Lower leg skin (tissue), 4 donors: ENCODE measurements around the gene MFSD2B. TPM values are rescaled to one million over a fixed set of nuclear protein-coding genes. Genes with fewer than 3 reads are reported as not detected.
"Not testable (repeated sequence)": the region's sequence is repeated elsewhere in the genome, so short reads cannot be mapped to it uniquely, and the experiment has no call there.

Experiments used
- DNase-seq, 2 donors: peaks; one replicate each; pipeline ENCODE4 v3.0.0-alpha.2; 2019; ENCODE audit warnings: low spot score in 2 of 2
- H3K4me3 ChIP-seq: fragments of 200-600 bp; sonication (generic); 2 replicates; pipeline ENCODE4 v1.5.1; 2017; ENCODE audit warnings: mild to moderate bottlenecking, low read depth; ENCODE audit not compliant: poor library complexity, severe bottlenecking
- POLR2A ChIP-seq, 2 donors: fragments of 450-650 bp; IDR thresholded peaks; one replicate each; pipeline ENCODE4 v1.6.1; 2016 to 2017; ENCODE audit warnings: antibody characterized with exemption in 2 of 2, mild to moderate bottlenecking in 1 of 2, moderate library complexity in 1 of 2
- WGBS, 2 donors: methylation state at CpG; one replicate each; pipeline ENCODE4 v1.1.5; 2018; 5-methylcytosine and 5-hydroxymethylcytosine counted together
- intact Hi-C: fragments of 100-400 bp; cut with DNase I; formaldehyde crosslinking; loops from one replicate; pipeline ENCODE4 v1.15.0; 2023; ENCODE audit warnings: low total_unique reads
- total RNA-seq, 4 donors: library from RNA; depleted of rRNA; stranded (reverse); fragments of >200 nt; gene quantifications; one replicate each; pipeline ENCODE4 v1.1.0, GENCODE V29; 2016
- TF ChIP-seq, protein P1 (sequence below), 3 donors: fragments of 450-650 bp; IDR thresholded peaks; one replicate each; pipeline ENCODE4 v1.5.1; 2016; ENCODE audit warnings: antibody characterized with exemption in 3 of 3, mild to moderate bottlenecking in 3 of 3, moderate library complexity in 2 of 3

The MFSD2B gene
- total RNA-seq, 4 donors from 2014 or later, result 0.34 TPM; not detected in 3

- TF ChIP-seq, protein P1, sequence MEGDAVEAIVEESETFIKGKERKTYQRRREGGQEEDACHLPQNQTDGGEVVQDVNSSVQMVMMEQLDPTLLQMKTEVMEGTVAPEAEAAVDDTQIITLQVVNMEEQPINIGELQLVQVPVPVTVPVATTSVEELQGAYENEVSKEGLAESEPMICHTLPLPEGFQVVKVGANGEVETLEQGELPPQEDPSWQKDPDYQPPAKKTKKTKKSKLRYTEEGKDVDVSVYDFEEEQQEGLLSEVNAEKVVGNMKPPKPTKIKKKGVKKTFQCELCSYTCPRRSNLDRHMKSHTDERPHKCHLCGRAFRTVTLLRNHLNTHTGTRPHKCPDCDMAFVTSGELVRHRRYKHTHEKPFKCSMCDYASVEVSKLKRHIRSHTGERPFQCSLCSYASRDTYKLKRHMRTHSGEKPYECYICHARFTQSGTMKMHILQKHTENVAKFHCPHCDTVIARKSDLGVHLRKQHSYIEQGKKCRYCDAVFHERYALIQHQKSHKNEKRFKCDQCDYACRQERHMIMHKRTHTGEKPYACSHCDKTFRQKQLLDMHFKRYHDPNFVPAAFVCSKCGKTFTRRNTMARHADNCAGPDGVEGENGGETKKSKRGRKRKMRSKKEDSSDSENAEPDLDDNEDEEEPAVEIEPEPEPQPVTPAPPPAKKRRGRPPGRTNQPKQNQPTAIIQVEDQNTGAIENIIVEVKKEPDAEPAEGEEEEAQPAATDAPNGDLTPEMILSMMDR (IDR thresholded peaks at IDR 0.05), result no peak
- no peak overlapping the region for H3K4me3 ChIP-seq
- 83 to 86% methylated on average over 16 to 17 of the region's 17 CpGs for WGBS, 2 donors
- peak in 1 of 2 donors; percentile 54 for DNase-seq
- intact Hi-C loops, result no loop called here
These were observed 15.2 kb downstream of the MFSD2B start for GRCh38 chr2:24024996-24025663.

DNA sequence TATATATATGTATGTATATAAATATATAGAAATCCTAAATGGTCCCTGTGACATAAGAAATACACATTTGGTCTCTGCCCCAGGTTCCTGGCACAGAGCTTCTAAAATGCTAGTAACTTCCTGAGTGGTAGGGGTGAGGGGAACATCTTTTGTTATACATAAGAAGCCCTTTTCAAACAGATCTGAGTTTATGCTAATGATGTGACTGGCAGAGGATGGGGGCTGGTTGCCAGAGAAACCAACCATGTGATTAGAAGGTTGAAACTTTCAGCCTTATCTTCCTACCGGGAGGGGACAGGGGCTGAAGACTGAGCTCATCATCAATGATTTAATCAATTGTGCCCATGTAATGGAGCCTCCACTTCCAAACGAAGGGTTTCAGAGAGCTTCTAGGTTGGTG lies 16.3 kb downstream of the MFSD2B start:
- TF ChIP-seq, protein P1 (IDR thresholded peaks at IDR 0.05), result no peak
- WGBS, 2 donors, result 74 to 83% methylated on average over 2 of the region's 2 CpGs
- H3K4me3 ChIP-seq, result no peak overlapping the region
- intact Hi-C loops, result no loop called here
- DNase-seq, result peak in 1 of 2 donors; percentile 34

DNA sequence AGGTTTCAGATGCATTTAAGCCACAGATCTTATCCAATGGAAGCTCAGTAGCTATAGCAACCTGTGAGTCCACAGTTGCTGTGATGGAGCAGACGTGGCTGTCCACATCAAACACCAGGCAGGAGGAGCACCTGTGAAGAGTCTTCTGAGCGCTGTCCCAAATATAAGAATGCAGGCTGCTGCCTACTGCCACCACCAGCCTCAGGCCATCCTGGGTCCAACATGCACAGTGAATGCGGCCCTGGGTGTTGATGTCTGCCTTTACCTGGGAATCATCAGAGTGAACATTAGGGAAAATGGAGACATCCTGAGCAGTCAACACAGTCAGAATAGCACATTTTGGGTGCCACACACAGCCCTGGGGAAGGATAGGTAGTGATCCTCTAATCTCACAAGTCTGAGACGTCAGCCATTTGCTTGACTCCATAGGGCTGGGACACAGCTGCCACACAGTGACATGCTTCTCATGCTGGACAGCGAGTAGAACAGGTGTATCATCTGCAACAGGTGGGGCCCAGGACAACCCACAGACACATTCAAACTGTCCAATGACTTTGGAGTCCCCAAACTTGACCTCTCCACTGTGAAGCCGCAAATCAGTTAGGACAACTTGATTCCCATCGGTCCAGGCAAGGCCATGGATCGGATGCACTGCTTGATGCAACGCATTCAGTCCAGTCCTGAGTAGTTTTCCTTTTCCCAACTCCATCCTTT lies 29.1 kb downstream of the MFSD2B start:
- intact Hi-C loops, result no loop called here
- 88 to 96% methylated on average over 9 of the region's 9 CpGs for WGBS, 2 donors
- DNase-seq, result no peak
- TF ChIP-seq POLR2A (IDR thresholded peaks at IDR 0.05), result no peak
- TF ChIP-seq, protein P1 (IDR thresholded peaks at IDR 0.05), result no peak
- no peak overlapping the region for H3K4me3 ChIP-seq

DNA sequence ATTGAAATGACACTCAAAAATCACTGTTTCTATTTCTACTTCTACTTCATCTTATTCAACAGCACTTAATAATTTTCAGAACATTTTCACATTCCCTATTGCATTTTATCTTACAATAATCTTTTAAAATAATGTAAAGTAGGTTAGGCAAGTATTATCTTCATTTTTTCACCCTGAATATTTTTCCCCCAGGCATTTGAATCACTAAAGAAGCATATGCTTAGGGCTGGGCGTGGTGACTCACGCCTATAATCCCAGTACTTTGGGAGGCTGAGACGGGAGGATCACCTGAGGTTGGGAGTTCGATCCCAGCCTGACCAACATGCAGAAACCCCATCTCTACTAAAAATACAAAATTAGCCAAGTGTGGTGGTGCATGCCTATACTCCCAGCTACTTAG lies 30.6 kb downstream of the MFSD2B start:
- WGBS, 2 donors, result 85 to 93% methylated on average over 4 of the region's 4 CpGs
- TF ChIP-seq, protein P1 (IDR thresholded peaks at IDR 0.05), result no peak
- TF ChIP-seq POLR2A (IDR thresholded peaks at IDR 0.05), result no peak
- H3K4me3 ChIP-seq, result no peak overlapping the region
- DNase-seq, result peak in 1 of 2 donors; percentile 37
- intact Hi-C loops, result no loop called here

DNA sequence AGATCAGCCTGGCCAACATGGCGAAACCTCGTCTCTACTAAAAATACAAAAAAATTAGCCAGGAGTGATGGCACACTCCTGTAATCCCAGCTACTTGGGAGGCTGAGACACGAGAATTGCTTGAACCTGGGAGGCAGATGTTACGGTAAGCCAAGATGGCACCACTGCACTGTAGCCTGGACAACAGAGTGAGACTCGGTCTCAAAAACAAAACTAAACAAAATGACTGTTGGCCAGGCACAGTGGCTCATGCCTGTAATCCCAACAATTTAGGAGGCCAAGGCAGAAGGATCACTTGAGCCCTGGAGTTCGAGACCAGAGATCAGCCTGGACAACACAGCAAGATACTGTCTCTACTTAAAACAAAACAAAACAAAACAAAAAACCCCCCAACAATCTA lies 33.2 kb downstream of the MFSD2B start:
- intact Hi-C loops, H3K4me3 ChIP-seq, DNase-seq: not testable (repeated sequence)
- WGBS, 2 donors, result 90 to 94% methylated on average over 6 of the region's 6 CpGs

DNA sequence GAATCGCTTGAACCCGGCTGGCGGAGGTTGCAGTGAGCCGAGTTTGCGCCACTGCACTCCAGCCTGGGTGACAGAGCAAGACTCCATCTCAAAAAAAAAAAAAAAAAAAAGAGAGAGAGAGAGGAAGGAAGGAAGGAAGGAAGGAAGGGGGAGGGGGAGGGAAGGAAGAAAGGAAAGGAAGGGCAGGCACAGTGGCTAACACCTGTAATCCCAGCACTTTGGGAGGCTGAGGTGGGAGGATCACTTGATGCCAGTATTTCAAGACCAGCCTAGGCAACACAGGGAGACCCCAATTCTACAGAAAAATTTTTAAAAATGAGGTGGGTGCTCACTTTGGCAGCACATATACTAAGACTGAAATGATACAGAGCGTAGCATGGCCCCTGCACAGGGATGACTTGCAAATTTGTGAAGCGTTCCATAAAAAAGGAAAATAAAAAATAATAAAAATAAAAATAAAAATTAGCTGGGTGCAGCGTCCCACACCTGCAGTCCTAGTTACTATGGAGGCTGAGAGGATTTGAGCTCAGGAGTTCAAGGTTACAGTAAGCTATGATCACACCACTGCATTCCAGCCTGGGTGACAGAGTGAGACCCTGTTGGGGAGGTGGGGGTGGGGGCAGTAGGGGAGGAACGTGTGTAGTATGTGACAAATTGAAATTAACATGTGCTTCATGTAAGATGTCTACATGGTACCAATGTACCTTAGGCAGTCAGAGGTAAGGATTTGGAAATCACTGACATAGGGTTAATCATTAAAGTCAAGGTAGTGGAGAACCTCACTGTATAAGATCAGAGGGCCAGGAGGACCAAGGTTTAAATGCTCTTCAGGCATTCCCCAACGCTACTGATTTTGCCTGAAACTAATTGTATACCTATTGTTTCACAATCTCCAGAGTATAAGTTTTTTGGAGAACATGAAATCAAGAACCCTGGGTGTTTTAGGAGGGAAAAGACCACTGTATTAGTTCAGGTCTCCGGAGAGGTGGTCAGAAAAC lies 35.9 kb downstream of the MFSD2B start:
- 79 to 81% methylated on average over 11 of the region's 11 CpGs for WGBS, 2 donors
- TF ChIP-seq, protein P1 (IDR thresholded peaks at IDR 0.05), result no peak
- no peak for TF ChIP-seq POLR2A (IDR thresholded peaks at IDR 0.05)
- intact Hi-C loops, result no loop called here
- H3K4me3 ChIP-seq, result no peak overlapping the region
- DNase-seq, result no peak
